Liver (tissue), 9 donors: ENCODE results near the gene ALPK3. TPM values are rescaled to one million over a fixed set of nuclear protein-coding genes. Genes with fewer than 3 reads are reported as not detected.

Source experiments
- DNase-seq: peaks from one replicate; pipeline ENCODE4 v3.0.0-alpha.2; 2017; ENCODE audit warnings: low spot score
- H3K27ac ChIP-seq, 2 donors: one replicate each; pipeline ENCODE4 v1.7.0; 2013; ENCODE audit warnings: inconsistent platforms in 2 of 2, low read length in 2 of 2, control low read depth in 1 of 2, low read depth in 1 of 2, mild to moderate bottlenecking in 1 of 2
- H3K27me3 ChIP-seq, 4 donors: one replicate each; pipeline versions ENCODE4 v1.6.1 to v1.7.0; 2013; ENCODE audit warnings: low read length in 3 of 4, inconsistent platforms in 1 of 4, mild to moderate bottlenecking in 1 of 4, moderate library complexity in 1 of 4; ENCODE audit not compliant: control insufficient read depth in 4 of 4, insufficient read depth in 4 of 4
- H3K36me3 ChIP-seq, 4 donors: one replicate each; pipeline versions ENCODE4 v1.6.1 to v1.7.0; 2013; ENCODE audit warnings: low read length in 3 of 4, mild to moderate bottlenecking in 3 of 4, low read depth in 1 of 4, moderate library complexity in 1 of 4; ENCODE audit not compliant: control insufficient read depth in 4 of 4, insufficient read depth in 3 of 4
- H3K4me1 ChIP-seq, 4 donors: one replicate each; pipeline versions ENCODE4 v1.6.1 to v1.7.0; 2013; ENCODE audit warnings: low read length in 3 of 4, mild to moderate bottlenecking in 3 of 4, moderate library complexity in 1 of 4; ENCODE audit not compliant: control insufficient read depth in 4 of 4, insufficient read depth in 4 of 4
- H3K4me3 ChIP-seq, 3 donors: one replicate each; pipeline versions ENCODE4 v1.6.1 to v1.7.0; 2013; ENCODE audit warnings: low read length in 3 of 3, control low read depth in 1 of 3, low read depth in 1 of 3, mild to moderate bottlenecking in 1 of 3
- H3K9ac ChIP-seq, 2 donors: one replicate each; pipeline ENCODE4 v1.7.0; 2013; ENCODE audit warnings: low read length in 2 of 2, mild to moderate bottlenecking in 2 of 2, moderate library complexity in 2 of 2, control low read depth in 1 of 2, low read depth in 1 of 2
- H3K9me3 ChIP-seq, 4 donors: one replicate each; pipeline versions ENCODE4 v1.6.1 to v1.7.0; 2013; ENCODE audit warnings: low read length in 3 of 4; ENCODE audit not compliant: control insufficient read depth in 4 of 4
- ATF3 ChIP-seq: IDR thresholded peaks from 2 replicates; pipeline ENCODE4 v1.6.1; 2016; ENCODE audit warnings: antibody characterized with exemption
- EGR1 ChIP-seq, 2 donors: IDR thresholded peaks; 2 replicates each; pipeline ENCODE4 v1.6.1; 2016 to 2018; ENCODE audit warnings: antibody characterized with exemption in 2 of 2, low read depth in 2 of 2
- FOXA1 ChIP-seq: IDR thresholded peaks from 2 replicates; pipeline ENCODE4 v1.6.1; 2016; ENCODE audit warnings: antibody characterized with exemption
- FOXA2 ChIP-seq: IDR thresholded peaks from 2 replicates; pipeline ENCODE4 v1.6.1; 2016; ENCODE audit warnings: antibody characterized with exemption
- GABPA ChIP-seq, 2 donors: IDR thresholded peaks in 1 of 2; conservative IDR thresholded peaks in 1 of 2; 2 replicates each; pipeline ENCODE4 v1.6.1; 2016; ENCODE audit warnings: antibody characterized with exemption in 2 of 2, mild to moderate bottlenecking in 1 of 2, moderate library complexity in 1 of 2
- HNF4A ChIP-seq, 2 donors: conservative IDR thresholded peaks; 2 replicates each; pipeline ENCODE4 v1.6.1; 2016; ENCODE audit warnings: antibody characterized with exemption in 2 of 2, mild to moderate bottlenecking in 2 of 2
- HNF4G ChIP-seq: IDR thresholded peaks from 2 replicates; pipeline ENCODE4 v1.6.1; 2016; ENCODE audit warnings: antibody characterized with exemption
- JUND ChIP-seq, 2 donors: IDR thresholded peaks; 2 replicates each; pipeline ENCODE4 v1.6.1; 2016; ENCODE audit warnings: antibody characterized with exemption in 2 of 2
- MAX ChIP-seq: IDR thresholded peaks from 2 replicates; pipeline ENCODE4 v1.6.1; 2016; ENCODE audit warnings: antibody characterized with exemption
- RXRA ChIP-seq, 2 donors: IDR thresholded peaks; 2 replicates each; pipeline ENCODE4 v1.6.1; 2017 to 2018; ENCODE audit warnings: antibody characterized with exemption in 2 of 2, mild to moderate bottlenecking in 1 of 2
- SP1 ChIP-seq: IDR thresholded peaks from 2 replicates; pipeline ENCODE4 v1.6.1; 2018; ENCODE audit warnings: antibody characterized with exemption, mild to moderate bottlenecking
- YY1 ChIP-seq: IDR thresholded peaks from 2 replicates; pipeline ENCODE4 v1.6.1; 2016; ENCODE audit warnings: antibody characterized with exemption, mild to moderate bottlenecking
- WGBS: extraction: QIAGEN DNeasy Blood & Tissue Kit; methylation state at CpG from one replicate; pipeline ENCODE4 v1.1.7; 2013; 5-methylcytosine and 5-hydroxymethylcytosine counted together
- polyA plus RNA-seq, 2 donors: library from polyadenylated mRNA; stranded (reverse) in 1 of 2; unstranded in 1 of 2; fragments of 200-250 nt in 1 of 2; fragments of >200 nt in 1 of 2; fragmentation: Nextera tagmentation in 1 of 2; extraction: Ambion mirVana in 1 of 2; gene quantifications; one replicate each; pipeline versions ENCODE4 v1.2.1 to v1.2.3, GENCODE V29; 2013 to 2015
- total RNA-seq, 2 donors: library from RNA; depleted of rRNA; stranded (reverse); fragments of >200 nt; gene quantifications; one replicate each; pipeline ENCODE4 v1.2.3, GENCODE V29; 2014
- TF ChIP-seq, protein P1 (sequence below): fragments of 150-350 bp; IDR thresholded peaks from 2 replicates; pipeline ENCODE4 v1.5.1; 2017; ENCODE audit warnings: improper control_type of control experiment, low read depth, low read length; ENCODE audit not compliant: missing input control
- donor health status: healthy.
- donor health status: healthy.
- donor health status: healthy.
- donor health status: healthy.
- donor health status: healthy.

The ALPK3 gene
- total and polyA plus RNA-seq, 4 donors: 0.96 to 10.0 (median 2.8) TPM

- DNase-seq: no peak
- no peaks in the 10 kb centered on the region for H3K27me3 ChIP-seq
- H3K4me3 ChIP-seq: no peak overlapping the region
- TF ChIP-seq GABPA (IDR thresholded peaks at IDR 0.05 in 1 of 2, conservative IDR thresholded peaks at IDR 0.05 in 1 of 2) (no peak), ATF3 (no peak), FOXA1 (no peak)
- TF ChIP-seq, protein P1, sequence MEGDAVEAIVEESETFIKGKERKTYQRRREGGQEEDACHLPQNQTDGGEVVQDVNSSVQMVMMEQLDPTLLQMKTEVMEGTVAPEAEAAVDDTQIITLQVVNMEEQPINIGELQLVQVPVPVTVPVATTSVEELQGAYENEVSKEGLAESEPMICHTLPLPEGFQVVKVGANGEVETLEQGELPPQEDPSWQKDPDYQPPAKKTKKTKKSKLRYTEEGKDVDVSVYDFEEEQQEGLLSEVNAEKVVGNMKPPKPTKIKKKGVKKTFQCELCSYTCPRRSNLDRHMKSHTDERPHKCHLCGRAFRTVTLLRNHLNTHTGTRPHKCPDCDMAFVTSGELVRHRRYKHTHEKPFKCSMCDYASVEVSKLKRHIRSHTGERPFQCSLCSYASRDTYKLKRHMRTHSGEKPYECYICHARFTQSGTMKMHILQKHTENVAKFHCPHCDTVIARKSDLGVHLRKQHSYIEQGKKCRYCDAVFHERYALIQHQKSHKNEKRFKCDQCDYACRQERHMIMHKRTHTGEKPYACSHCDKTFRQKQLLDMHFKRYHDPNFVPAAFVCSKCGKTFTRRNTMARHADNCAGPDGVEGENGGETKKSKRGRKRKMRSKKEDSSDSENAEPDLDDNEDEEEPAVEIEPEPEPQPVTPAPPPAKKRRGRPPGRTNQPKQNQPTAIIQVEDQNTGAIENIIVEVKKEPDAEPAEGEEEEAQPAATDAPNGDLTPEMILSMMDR: no peak
- H3K9ac ChIP-seq: no peak overlapping the region
- H3K27ac ChIP-seq: no peak overlapping the region
- WGBS: 93% methylated on average over 3 of the region's 3 CpGs
- no peaks in the 10 kb centered on the region for H3K9me3 ChIP-seq
- peaks cover 0 to 12% (median 6%) of the 10 kb centered on the region in 4 donors for H3K4me1 ChIP-seq
- no peaks in the 10 kb centered on the region for H3K36me3 ChIP-seq
Observed at GRCh38 chr15:84880007-84880406, 62.9 kb downstream of the ALPK3 start.

DNA sequence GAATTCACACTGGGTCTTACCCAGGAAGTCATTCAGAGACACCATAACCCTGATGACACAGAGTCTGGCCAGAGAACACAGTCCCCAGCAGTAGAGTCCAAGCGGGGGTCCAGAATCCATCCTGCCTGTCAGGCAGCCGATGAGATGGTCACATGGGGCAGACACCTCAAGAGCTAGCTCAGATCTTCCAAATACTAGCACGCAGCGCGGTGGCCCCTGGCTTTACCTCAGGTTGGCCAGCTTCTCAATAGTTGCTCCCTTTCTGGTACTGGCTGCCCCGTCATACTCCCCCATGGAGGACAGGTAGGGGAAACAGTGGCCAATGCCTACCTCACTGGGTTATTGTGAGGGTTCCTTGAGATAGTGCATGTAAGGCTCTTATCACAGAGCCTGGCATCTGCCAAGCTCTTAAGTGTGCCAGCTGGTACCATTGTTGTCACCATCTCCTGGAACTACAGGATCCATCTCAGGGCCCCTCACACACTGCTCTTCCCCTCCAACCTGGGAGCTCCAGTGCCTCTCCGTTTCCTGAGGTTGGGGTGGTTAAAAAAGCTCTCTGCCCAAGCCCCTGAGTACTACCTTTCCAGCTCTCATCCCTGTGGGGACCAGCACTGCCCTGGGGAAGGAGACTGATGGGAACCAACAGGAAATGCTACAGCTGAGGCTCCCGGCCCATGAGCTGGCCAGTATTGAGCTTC is 63.8 kb downstream of the ALPK3 start:
- Histone ChIP-seq H3K27me3 (no peaks in the 10 kb centered on the region), H3K4me1 (peaks cover 0 to 12% (median 6%) of the 10 kb centered on the region in 4 donors), H3K36me3 (no peaks in the 10 kb centered on the region), H3K9ac (no peak overlapping the region), H3K4me3 (no peak overlapping the region), H3K27ac (no peak overlapping the region), H3K9me3 (no peaks in the 10 kb centered on the region)
- no peak for DNase-seq
- no peak for TF ChIP-seq RXRA (IDR thresholded peaks at IDR 0.05)
- no peak for TF ChIP-seq YY1
- no peak for TF ChIP-seq MAX
- no peak for TF ChIP-seq FOXA2
- no peak for TF ChIP-seq JUND (IDR thresholded peaks at IDR 0.05)
- no peak for TF ChIP-seq HNF4A (conservative IDR thresholded peaks at IDR 0.05)
- TF ChIP-seq FOXA1: no peak
- TF ChIP-seq, protein P1: no peak
- TF ChIP-seq GABPA (IDR thresholded peaks at IDR 0.05 in 1 of 2, conservative IDR thresholded peaks at IDR 0.05 in 1 of 2): no peak
- no peak for TF ChIP-seq EGR1 (IDR thresholded peaks at IDR 0.05; ENCODE audit: low read depth in 2 of 2)
- WGBS: 93% methylated on average over 8 of the region's 8 CpGs

DNA sequence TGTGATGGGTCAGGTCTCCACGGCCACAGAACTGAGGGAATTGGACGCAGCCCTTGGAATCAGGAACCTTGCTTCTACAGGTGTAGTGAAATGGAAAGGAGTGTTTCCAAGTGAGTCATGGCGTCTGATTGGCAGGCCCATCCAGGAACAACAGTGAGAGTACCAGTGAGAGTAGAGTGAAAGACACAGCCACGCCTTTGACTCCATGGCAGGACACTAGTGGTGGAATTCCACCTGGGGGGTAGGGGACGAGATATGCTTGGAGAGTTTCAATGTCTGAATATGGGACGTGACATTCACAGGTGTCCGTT is 64.3 kb downstream of the ALPK3 start:
- no peaks in the 10 kb centered on the region for H3K9me3 ChIP-seq
- H3K36me3 ChIP-seq: no peaks in the 10 kb centered on the region
- WGBS: 92% methylated on average over 7 of the region's 7 CpGs
- no peak overlapping the region for H3K4me3 ChIP-seq
- no peak for DNase-seq
- TF ChIP-seq FOXA1: no peak
- TF ChIP-seq EGR1 (IDR thresholded peaks at IDR 0.05; ENCODE audit: low read depth in 2 of 2): no peak
- TF ChIP-seq GABPA (IDR thresholded peaks at IDR 0.05 in 1 of 2, conservative IDR thresholded peaks at IDR 0.05 in 1 of 2): no peak
- no peak for TF ChIP-seq HNF4G
- TF ChIP-seq, protein P1: no peak
- TF ChIP-seq RXRA (IDR thresholded peaks at IDR 0.05): no peak
- no peak for TF ChIP-seq SP1
- H3K27ac ChIP-seq: no peak overlapping the region
- H3K27me3 ChIP-seq: no peaks in the 10 kb centered on the region
- peaks cover 0 to 14% (median 8%) of the 10 kb centered on the region in 4 donors for H3K4me1 ChIP-seq
- no peak overlapping the region for H3K9ac ChIP-seq
